COLO829 (cell line): ENCODE measurements around the gene ATL2.
A peak's percentile ranks its signal among the peaks of the same experiment; 100 is the strongest.
"Not testable (repeated sequence)": the region's sequence is repeated elsewhere in the genome, so short reads cannot be mapped to it uniquely, and the experiment has no call there.

ENCODE experiments used
- DNase-seq: peaks from one replicate; pipeline ENCODE4 v3.0.0; 2012; ENCODE audit warnings: low spot score

Gene ATL2

GRCh38 chr2:38327580-38327979, 49.5 kb downstream of the ATL2 start:
- DNase-seq: no peak

DNA sequence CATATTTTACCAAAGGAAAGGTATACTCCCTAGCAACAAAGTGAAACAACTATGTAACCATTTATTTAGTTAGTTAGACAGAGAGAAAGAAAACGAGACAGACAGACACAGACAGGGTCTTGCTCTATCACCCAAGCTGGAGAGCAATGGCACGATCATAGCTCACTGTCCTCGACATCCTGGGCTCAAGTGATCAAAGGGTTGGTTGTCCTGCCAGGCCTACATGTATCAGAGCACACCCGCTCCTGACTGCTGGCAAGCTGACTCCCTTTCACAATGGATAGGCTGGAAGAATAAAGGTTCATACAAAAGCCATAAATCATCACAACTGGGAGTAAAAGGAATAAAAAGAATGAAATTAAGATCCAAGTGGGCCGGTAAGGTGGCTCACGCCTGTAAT, 53.5 kb downstream of the ATL2 start:
- DNase-seq: no peak

- DNase-seq: no peak
Observed at GRCh38 chr2:38322224-38322914, 54.7 kb downstream of the ATL2 start.

- not testable (repeated sequence) for DNase-seq
Observed at GRCh38 chr2:38319240-38319639, 57.8 kb downstream of the ATL2 start.

GRCh38 chr2:38317725-38318124, 59.3 kb downstream of the ATL2 start:
- no peak for DNase-seq

DNA sequence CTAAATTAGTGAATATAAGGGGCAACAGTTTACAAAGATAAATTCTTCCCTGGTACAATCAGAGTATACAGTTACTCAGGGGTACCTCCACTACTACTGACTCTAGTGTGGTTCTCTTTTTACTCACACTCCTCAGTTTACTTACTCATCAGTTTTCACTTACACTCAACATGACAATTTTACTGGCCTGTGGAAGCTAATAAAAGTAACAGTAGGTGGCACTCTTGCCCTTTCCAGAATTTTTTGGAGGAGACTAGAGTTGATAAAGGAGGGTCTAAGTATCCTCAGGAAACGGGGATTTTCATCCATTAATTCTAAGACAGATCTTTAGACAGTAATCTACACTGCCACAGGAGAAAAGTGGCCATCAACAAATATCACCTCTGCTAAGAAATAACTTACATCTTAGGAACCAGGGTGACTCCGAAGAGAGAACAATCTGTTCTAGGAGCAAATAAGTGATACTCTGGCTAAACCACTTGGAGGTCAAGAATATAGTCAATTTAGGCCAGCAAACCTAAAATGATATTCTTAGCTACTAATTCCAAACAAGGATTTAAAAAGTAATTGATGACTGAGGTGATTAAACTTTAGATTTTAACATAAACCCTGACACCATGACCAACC, 61.3 kb downstream of the ATL2 start:
- DNase-seq: peak; percentile 32

DNA sequence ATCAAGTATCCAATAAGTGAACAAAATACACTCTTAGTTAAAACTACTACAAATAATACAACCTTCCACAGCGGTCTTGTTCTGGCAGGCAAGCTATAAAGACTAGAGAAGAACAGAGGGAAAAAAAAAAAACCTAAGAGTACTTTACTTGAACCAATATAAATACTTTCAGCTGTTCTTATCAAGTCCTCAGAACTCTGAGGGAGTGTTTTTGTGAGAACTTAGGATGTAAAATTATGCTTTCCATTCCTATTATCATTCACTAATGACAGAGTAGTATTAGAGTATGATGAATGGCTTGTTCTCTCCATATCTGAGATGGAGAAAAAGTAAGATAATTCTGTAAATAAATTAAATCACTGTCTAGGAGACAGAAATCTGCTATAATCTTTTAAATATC, 68.3 kb downstream of the ATL2 start:
- DNase-seq: no peak

DNA sequence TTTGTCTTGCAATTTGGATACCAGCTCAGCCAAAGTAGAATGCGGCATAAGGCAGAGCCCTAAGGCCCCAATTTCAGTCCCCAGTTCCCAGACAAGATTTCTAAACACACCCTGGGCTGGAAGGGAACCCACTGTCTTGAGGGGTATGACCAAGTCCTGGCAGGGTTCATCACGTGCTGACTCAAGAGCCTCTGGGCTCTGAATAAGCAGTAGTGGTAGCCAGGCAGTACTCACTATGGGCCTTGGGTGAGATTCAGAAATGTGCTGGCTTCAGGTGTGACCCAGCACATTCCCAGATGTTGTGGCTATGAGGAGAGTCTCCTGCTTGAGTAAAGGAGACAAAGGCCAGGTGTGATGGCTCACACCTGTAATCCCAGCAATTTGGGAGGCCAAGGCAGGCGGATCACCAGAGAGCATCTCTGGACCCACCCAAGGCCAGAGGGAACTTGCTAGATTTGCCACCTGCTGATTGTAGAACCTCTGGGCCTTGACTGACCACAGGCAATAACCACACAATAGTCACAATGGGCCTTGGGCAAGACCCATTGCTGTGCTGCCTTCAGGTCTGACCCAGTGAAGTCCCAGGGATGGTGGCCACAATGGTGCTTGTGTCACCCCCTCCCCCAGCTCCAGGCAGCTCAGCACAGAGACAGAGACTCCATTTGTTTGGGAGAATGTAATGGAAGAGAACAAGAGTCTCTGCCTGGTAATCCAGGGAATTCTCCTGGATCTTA, 74.9 kb downstream of the ATL2 start:
- DNase-seq: no peak

DNA sequence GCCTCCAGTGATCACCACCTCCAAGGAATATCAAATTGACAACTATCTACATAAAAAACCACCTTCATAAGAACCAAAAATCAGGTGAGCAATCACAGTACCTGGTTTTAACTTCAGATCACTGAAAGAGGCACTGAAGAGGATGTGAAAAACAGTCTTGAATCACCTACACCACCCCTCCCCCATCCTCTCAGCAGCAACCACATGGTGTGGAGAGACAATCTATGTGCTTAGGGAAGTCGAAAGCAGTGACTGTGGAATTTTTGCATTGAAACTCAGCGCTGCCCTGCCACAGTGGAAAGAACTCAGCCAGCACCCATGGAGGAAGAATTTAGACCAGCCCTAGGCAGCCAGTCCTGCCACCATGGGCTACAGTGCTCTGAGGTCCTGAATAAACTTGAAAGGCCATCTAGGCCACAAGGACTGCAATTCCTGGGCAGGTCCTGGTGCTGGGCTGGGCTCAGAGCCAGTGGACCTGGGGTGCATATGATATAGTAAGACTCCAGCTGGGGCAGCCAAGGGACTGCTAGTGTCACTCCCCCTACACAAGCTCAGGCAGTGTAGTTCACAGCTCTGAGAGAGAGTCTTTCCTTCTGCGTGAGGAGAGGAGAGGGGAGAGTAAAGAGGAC, 75.6 kb downstream of the ATL2 start:
- DNase-seq: no peak

DNA sequence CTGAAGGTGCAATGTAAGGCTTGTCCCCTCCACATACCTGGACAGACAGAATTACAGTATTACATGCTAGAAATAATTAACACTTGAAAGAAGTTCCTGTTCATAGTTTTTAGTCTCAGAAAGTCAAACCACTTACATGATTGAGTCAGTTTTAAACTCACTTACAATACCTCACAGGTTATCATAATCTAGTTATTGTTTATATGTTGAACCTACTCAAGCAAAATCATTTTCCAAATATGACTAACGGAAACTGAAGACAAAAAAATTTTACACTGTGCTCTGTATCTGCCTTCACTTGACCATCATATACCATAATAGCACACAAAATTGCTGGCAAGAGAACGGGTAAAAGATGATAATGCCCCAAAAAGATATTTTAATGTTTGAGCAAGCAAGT, 78.5 kb downstream of the ATL2 start:
- no peak for DNase-seq

DNA sequence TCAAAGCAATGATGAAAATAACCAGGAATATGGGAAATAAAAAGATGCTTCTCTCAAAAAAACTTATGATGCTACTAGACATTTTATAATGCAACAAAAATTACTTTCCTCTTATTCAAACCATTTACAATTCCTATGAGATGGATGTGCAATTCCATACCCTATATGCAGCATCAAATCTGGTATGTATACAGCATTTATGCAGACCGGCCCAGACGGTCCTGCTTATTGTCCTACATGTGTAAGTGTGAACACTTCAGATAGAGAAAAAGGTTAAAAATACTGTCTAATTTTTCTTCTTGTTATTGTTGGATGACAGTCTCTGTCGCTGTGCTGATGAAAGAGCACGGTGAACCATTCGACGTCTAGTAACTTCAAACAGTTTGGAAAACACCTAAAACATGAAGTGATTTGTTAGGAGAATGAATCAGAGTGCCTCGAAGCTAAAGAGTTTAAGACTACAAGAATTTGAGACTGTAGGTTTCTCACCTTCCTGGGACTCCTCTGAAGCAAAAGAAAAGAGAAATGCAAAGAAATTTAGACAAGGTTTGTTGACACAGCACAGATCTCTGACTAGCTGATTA, 80.8 kb downstream of the ATL2 start:
- DNase-seq: no peak

DNA sequence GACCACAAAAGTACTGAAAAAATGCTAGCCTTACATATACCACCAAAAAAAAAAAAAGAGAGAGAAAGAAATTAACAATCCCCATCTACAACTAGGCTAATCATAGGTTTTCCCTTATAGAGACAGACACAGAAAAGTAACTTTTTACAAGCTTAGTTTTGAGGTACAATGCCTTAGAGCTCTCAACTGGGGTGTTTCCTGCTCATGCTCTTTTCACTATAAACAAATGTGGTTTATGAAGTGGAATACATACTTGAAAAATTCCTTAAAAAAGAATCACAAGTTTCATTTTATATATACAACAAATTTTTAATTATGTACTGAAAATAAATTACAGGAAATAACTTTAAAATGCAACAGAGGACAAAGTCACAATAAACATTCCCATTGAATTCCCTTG, 82.5 kb downstream of the ATL2 start:
- DNase-seq: no peak

- no peak for DNase-seq
Observed at GRCh38 chr2:38293152-38293865, 83.8 kb downstream of the ATL2 start.

- DNase-seq: no peak
Observed at GRCh38 chr2:38290332-38290731, 86.7 kb downstream of the ATL2 start.

DNA sequence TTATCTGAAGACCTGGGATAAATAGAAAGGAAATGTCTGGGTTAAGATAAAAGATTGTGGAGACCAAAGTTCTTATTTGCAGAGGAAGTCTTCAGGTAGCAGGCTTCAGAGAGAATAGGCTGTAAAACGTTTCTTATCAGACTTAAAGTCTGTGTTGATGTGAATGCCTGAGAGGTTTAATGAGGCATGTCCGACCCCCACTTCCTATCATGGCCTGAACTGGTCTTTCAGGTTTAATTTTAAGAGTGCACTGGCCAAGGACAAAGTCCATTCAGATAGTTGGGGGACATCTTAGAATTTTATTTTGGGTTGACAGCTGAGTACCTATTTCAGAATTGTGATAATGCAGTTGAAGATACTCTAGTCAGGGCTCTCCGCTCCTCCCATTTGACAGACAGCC, 92.1 kb downstream of the ATL2 start:
- no peak for DNase-seq

- DNase-seq: no peak
Observed at GRCh38 chr2:38281095-38281742, 95.9 kb downstream of the ATL2 start.

DNA sequence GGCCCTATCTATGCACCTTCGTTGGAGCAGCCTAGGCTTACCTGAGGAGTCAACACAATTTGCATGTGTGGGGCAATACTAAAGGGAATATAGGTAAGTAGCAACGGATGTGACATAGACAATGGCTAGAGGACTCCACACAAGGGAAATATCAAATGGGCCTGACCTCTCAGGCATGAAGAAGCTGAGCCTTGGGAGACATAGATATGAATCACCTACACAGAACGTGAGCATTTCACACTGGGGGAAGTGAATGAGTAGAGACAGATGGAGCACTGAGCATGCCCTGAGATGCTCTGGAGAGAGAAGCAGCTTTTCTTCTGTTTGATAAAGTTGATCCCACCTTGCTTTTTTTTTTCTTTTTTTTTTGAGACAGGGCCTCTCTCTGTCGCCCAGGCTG, 97.9 kb downstream of the ATL2 start:
- DNase-seq: no peak

DNA sequence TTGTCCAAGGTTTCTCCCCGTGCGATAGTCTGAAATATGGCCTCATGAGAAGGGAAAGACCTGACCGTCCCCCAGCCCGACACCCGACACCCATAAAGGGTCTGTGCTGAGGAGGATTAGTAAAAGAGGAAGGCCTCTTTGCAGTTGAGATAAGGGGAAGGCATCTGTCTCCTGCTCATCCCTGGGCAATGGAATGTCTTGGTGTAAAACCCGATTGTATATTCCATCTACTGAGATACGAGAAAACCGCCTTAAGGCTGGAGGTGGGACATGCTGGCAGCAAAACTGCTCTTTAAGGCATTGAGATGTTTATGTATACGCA, 99.0 kb downstream of the ATL2 start:
- not testable (repeated sequence) for DNase-seq

DNA sequence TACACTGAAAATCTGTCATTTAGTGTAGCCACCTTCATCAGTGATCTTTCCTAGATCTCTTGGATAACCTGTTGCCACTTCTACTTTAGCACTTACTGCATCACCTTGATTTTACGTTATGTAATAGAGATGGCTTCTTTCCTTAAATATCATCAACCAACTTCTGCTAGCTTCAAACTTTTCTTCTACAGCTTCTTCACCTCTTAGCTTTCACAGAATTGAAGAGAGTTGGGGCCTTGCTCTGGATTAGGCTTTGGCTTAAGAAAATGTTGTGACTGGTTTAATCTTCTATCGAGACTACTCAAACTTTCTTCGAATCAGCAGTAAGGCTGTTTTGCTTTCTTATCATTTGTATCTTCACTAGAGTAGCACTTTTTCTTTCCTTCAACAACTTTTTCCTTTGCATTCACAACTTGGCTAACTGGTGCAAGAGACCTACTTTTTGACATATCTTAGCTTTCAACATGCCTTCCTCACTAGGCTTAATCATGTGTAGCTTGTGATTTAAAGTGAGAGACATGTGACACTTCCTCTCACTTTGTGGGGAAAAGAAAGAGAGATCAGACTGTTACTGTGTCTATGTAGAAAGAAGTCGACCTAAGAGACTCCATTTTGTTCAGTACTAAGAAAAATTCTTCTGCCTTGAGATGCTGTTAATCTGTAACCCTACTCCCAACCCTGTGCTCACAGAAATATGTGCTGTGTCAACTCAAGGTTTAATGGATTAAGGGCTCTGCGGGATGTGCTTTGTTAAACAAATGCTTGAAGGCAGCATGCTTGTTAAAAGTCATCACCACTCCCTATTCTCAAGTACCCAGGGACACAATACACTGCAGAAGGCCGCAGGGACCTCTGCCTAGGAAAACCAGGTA, 99.6 kb downstream of the ATL2 start:
- DNase-seq: no peak
